HCT116 (cell line): ENCODE data around the gene IPO11. TPM values are rescaled to one million over a fixed set of nuclear protein-coding genes. Genes with fewer than 3 reads are reported as not detected.

Experiments
- ATAC-seq: fragments of 200-7000 bp; cut with Tn5 transposase; 2 replicates; pipeline ENCODE4 v1.9.1; 2020; ENCODE audit warnings: mild to moderate bottlenecking, moderate library complexity
- BruUV-seq: library from RNA; stranded (reverse); fragments of 400-500 nt; replicated peaks from 2 replicates; lab custom pipeline; 2021; lab: Mats Ljungman, UMichigan
- CTCF ChIA-PET: fragments of 300-600 bp; sonication (Branson Sonifier 250); formaldehyde crosslinking; loops from one replicate; lab custom pipeline; 2021; ENCODE audit warnings: antibody characterized with exemption; lab: Charles Lee
- POLR2A ChIA-PET: fragments of 300-600, 350-600 bp; sonication (Branson Sonifier 250); formaldehyde crosslinking; loops from one replicate; lab custom pipeline; 2021; ENCODE audit warnings: antibody characterized with exemption; lab: Charles Lee
- RAD21 ChIA-PET, 2 experiments: fragments of 300-600 bp; sonication (Branson Sonifier 250); formaldehyde crosslinking; loops; one replicate each; lab custom pipeline; 2023; ENCODE audit warnings: low total read pairs in 2 of 2; ENCODE audit not compliant: uncharacterized antibody in 2 of 2, unreplicated experiment in 2 of 2, low non-redundant PET in 1 of 2; lab: Charles Lee
- DNase-seq: peaks from one replicate; pipeline ENCODE4 v3.0.0-alpha.2; 2010; ENCODE audit warnings: low read depth, low spot score
- H2AFZ ChIP-seq: fragments of 200-600 bp; shearing (Covaris generic), sonication (generic); 2 replicates; pipeline ENCODE4 v1.6.1; 2017; ENCODE audit warnings: low read depth, mixed run types, mixed read lengths, antibody characterized with exemption, low read length; ENCODE audit not compliant: poor library complexity, severe bottlenecking
- H3K27ac ChIP-seq: 2 replicates; pipeline ENCODE4 v1.5.1; 2012; ENCODE audit warnings: low read depth, low read length
- H3K27me3 ChIP-seq: fragments of 200-600 bp; sonication (generic); 2 replicates; pipeline ENCODE4 v1.6.1; 2016; ENCODE audit warnings: mixed run types, low read length, mixed read lengths; ENCODE audit not compliant: insufficient read depth
- H3K36me3 ChIP-seq, 2 experiments: fragments of 200-500 bp in 1 of 2; fragments of 200-600 bp in 1 of 2; sonication (Bioruptor generic) in 1 of 2; sonication (generic) in 1 of 2; 2 replicates each; pipeline versions ENCODE4 v1.5.1 to v1.6.1; 2014 to 2016; ENCODE audit warnings: low read length in 2 of 2, inconsistent platforms in 1 of 2, mixed read lengths in 1 of 2, mixed run types in 1 of 2; ENCODE audit not compliant: insufficient read depth in 2 of 2, control insufficient read depth in 1 of 2
- H3K4me1 ChIP-seq, 2 experiments: fragments of 200-600 bp in 1 of 2; sonication (generic) in 1 of 2; 2 replicates each; pipeline versions ENCODE4 v1.5.1 to v1.6.1; 2012 to 2017; ENCODE audit warnings: low read length in 2 of 2, inconsistent platforms in 1 of 2, mild to moderate bottlenecking in 1 of 2, mixed read lengths in 1 of 2, mixed run types in 1 of 2, moderate library complexity in 1 of 2; ENCODE audit not compliant: insufficient read depth in 2 of 2, control insufficient read depth in 1 of 2
- H3K4me2 ChIP-seq: fragments of 200-600 bp; sonication (generic); 2 replicates; pipeline ENCODE4 v1.6.1; 2017; ENCODE audit warnings: mixed run types, low read length, mixed read lengths
- H3K4me3 ChIP-seq, 2 experiments: fragments of 200-600 bp in 1 of 2; sonication (generic) in 1 of 2; replicated peaks in 1 of 2; 2 replicates each; pipeline ENCODE4 v1.5.1; 2011 to 2016; ENCODE audit warnings: low read length in 2 of 2, control low read depth in 1 of 2, low read depth in 1 of 2, mild to moderate bottlenecking in 1 of 2, mixed read lengths in 1 of 2, mixed run types in 1 of 2
- H3K79me2 ChIP-seq: fragments of 200-600 bp; sonication (generic); 2 replicates; pipeline ENCODE4 v1.6.1; 2017; ENCODE audit warnings: mild to moderate bottlenecking, mixed run types, low read length, moderate library complexity, mixed read lengths; ENCODE audit not compliant: insufficient read depth
- H3K9ac ChIP-seq: fragments of 200-600 bp; sonication (generic); 2 replicates; pipeline ENCODE4 v1.6.1; 2016; ENCODE audit warnings: low read length, mixed read lengths
- H3K9me2 ChIP-seq: fragments of 200-600 bp; sonication (generic), shearing (Covaris generic); 2 replicates; pipeline ENCODE4 v1.6.1; 2017; ENCODE audit warnings: mixed run types, mild to moderate bottlenecking, moderate library complexity; ENCODE audit not compliant: insufficient read depth
- H3K9me3 ChIP-seq, 2 experiments: fragments of 200-500 bp in 1 of 2; fragments of 200-600 bp in 1 of 2; sonication (Bioruptor generic) in 1 of 2; sonication (generic) in 1 of 2; 2 replicates each; pipeline ENCODE4 v1.6.1; 2014 to 2017; ENCODE audit warnings: low read length in 2 of 2, mixed read lengths in 2 of 2, inconsistent platforms in 1 of 2, low read depth in 1 of 2, mild to moderate bottlenecking in 1 of 2, mixed run types in 1 of 2, moderate library complexity in 1 of 2; ENCODE audit not compliant: control insufficient read depth in 1 of 2, insufficient read depth in 1 of 2
- H4K20me1 ChIP-seq: fragments of 200-600 bp; sonication (generic), shearing (Covaris generic); 2 replicates; pipeline ENCODE4 v1.6.1; 2017; ENCODE audit warnings: mixed run types, mild to moderate bottlenecking, moderate library complexity; ENCODE audit not compliant: insufficient read depth
- CBX3 ChIP-seq: IDR thresholded peaks from 2 replicates; pipeline ENCODE4 v1.6.1; 2012; ENCODE audit warnings: low read depth
- ELF1 ChIP-seq: IDR thresholded peaks from 2 replicates; pipeline ENCODE4 v1.6.1; 2012; ENCODE audit warnings: low read depth, borderline replicate concordance
- EZH2 ChIP-seq: fragments of 200-600 bp; sonication (generic); IDR thresholded peaks from 2 replicates; pipeline ENCODE4 v1.6.1; 2017; ENCODE audit warnings: antibody characterized with exemption, mixed run types
- EZH2phosphoT487 ChIP-seq: fragments of 200-600 bp; IDR thresholded peaks from 2 replicates; pipeline ENCODE4 v1.6.1; 2018; ENCODE audit warnings: antibody characterized with exemption, borderline replicate concordance
- FOSL1 ChIP-seq: IDR thresholded peaks from 2 replicates; pipeline ENCODE4 v1.6.1; 2012; ENCODE audit warnings: low read depth
- POLR2A ChIP-seq: IDR thresholded peaks from 2 replicates; pipeline ENCODE4 v1.7.0; 2011; ENCODE audit warnings: borderline replicate concordance; ENCODE audit not compliant: insufficient read depth, insufficient read length; ENCODE audit errors: extremely low read depth
- POLR2AphosphoS5 ChIP-seq: IDR thresholded peaks from 2 replicates; pipeline ENCODE4 v1.6.1; 2011; ENCODE audit warnings: mild to moderate bottlenecking, low read depth, low read length, moderate library complexity
- RAD21 ChIP-seq: IDR thresholded peaks from 2 replicates; pipeline ENCODE4 v1.6.1; 2012; ENCODE audit warnings: low read depth, mild to moderate bottlenecking
- SRF ChIP-seq: IDR thresholded peaks from 2 replicates; pipeline ENCODE4 v1.6.1; 2012; ENCODE audit warnings: low read depth
- TCF7L2 ChIP-seq: IDR thresholded peaks from 2 replicates; pipeline ENCODE4 v1.7.0; 2011; ENCODE audit warnings: borderline replicate concordance, inconsistent platforms; ENCODE audit not compliant: insufficient read depth, insufficient read length; ENCODE audit errors: extremely low read depth
- YY1 ChIP-seq: IDR thresholded peaks from 2 replicates; pipeline ENCODE4 v1.6.1; 2011; ENCODE audit warnings: low read length, low read depth, moderate library complexity, mild to moderate bottlenecking; ENCODE audit not compliant: insufficient replicate concordance; ENCODE audit errors: extremely low read depth
- intact Hi-C: fragments of 100-400 bp; cut with micrococcal nuclease; formaldehyde crosslinking; loops from 2 replicates; pipeline ENCODE4 v1.10.0; 2022
- total RNA-seq: library from RNA; stranded (reverse); gene quantifications from one replicate; pipeline ENCODE4 v1.2.1, GENCODE V29; 2021; ENCODE audit not compliant: unreplicated experiment
- TF ChIP-seq, protein P1 (sequence below): IDR thresholded peaks from 2 replicates; pipeline ENCODE4 v1.6.1; 2012
- TF ChIP-seq, protein P2 (sequence below), 3 experiments: fragments of 200-600 bp in 1 of 3; sonication (generic) in 1 of 3; IDR thresholded peaks in 2 of 3; conservative IDR thresholded peaks in 1 of 3; 2 replicates each; pipeline ENCODE4 v1.5.1; 2012 to 2017; ENCODE audit warnings: low read depth in 2 of 3, low read length in 2 of 3, antibody characterized with exemption in 1 of 3, borderline replicate concordance in 1 of 3, control low read depth in 1 of 3, mild to moderate bottlenecking in 1 of 3, mixed read lengths in 1 of 3, mixed run types in 1 of 3, moderate library complexity in 1 of 3; ENCODE audit not compliant: insufficient read depth in 1 of 3
- TF ChIP-seq, protein P3 (sequence below): IDR thresholded peaks from 2 replicates; pipeline ENCODE4 v1.6.1; 2012; ENCODE audit warnings: low read depth

The IPO11 gene
- total RNA-seq, 1 experiment from 2014 or later, result 55.1 TPM

DNA sequence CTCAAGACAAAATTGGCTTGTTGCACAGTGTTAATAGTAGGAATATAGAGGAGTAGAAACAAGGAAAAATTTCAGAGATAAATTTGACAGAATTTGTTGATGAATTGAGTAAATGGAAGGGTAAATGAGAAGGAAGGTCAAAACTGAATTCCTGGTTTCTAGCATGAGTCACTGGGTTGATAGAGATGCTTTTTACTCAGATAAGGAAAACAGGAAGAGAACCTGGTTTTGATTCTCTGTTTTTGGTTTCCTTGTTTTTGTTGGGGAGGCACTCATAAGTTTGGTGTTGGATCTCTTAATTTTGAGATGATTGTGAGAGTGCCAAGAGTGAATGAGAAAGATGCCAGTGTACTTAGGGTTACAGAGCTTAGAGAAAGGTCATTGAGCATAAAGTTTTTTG, 173.2 kb downstream of the IPO11 start:
- ATAC-seq (no peak), DNase-seq (no peak)
- no peaks in the 10 kb centered on the region for H3K27me3 ChIP-seq
- no peak for TF ChIP-seq RAD21
- TF ChIP-seq, protein P1, sequence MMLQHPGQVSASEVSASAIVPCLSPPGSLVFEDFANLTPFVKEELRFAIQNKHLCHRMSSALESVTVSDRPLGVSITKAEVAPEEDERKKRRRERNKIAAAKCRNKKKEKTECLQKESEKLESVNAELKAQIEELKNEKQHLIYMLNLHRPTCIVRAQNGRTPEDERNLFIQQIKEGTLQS, result no peak
- TF ChIP-seq, protein P2, sequence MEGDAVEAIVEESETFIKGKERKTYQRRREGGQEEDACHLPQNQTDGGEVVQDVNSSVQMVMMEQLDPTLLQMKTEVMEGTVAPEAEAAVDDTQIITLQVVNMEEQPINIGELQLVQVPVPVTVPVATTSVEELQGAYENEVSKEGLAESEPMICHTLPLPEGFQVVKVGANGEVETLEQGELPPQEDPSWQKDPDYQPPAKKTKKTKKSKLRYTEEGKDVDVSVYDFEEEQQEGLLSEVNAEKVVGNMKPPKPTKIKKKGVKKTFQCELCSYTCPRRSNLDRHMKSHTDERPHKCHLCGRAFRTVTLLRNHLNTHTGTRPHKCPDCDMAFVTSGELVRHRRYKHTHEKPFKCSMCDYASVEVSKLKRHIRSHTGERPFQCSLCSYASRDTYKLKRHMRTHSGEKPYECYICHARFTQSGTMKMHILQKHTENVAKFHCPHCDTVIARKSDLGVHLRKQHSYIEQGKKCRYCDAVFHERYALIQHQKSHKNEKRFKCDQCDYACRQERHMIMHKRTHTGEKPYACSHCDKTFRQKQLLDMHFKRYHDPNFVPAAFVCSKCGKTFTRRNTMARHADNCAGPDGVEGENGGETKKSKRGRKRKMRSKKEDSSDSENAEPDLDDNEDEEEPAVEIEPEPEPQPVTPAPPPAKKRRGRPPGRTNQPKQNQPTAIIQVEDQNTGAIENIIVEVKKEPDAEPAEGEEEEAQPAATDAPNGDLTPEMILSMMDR (IDR thresholded peaks at IDR 0.05 in 2 of 3, conservative IDR thresholded peaks at IDR 0.05 in 1 of 3; ENCODE audit: borderline replicate concordance in 1 of 3, insufficient read depth in 1 of 3, low read depth in 2 of 3, low read length in 2 of 3), result no peak
- TF ChIP-seq, protein P3, sequence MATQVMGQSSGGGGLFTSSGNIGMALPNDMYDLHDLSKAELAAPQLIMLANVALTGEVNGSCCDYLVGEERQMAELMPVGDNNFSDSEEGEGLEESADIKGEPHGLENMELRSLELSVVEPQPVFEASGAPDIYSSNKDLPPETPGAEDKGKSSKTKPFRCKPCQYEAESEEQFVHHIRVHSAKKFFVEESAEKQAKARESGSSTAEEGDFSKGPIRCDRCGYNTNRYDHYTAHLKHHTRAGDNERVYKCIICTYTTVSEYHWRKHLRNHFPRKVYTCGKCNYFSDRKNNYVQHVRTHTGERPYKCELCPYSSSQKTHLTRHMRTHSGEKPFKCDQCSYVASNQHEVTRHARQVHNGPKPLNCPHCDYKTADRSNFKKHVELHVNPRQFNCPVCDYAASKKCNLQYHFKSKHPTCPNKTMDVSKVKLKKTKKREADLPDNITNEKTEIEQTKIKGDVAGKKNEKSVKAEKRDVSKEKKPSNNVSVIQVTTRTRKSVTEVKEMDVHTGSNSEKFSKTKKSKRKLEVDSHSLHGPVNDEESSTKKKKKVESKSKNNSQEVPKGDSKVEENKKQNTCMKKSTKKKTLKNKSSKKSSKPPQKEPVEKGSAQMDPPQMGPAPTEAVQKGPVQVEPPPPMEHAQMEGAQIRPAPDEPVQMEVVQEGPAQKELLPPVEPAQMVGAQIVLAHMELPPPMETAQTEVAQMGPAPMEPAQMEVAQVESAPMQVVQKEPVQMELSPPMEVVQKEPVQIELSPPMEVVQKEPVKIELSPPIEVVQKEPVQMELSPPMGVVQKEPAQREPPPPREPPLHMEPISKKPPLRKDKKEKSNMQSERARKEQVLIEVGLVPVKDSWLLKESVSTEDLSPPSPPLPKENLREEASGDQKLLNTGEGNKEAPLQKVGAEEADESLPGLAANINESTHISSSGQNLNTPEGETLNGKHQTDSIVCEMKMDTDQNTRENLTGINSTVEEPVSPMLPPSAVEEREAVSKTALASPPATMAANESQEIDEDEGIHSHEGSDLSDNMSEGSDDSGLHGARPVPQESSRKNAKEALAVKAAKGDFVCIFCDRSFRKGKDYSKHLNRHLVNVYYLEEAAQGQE, result no peak
- no peak for TF ChIP-seq CBX3
- TF ChIP-seq FOSL1, result no peak
- no peak for TF ChIP-seq EZH2
- no peak for TF ChIP-seq YY1
- no peak for TF ChIP-seq SRF
- TF ChIP-seq POLR2AphosphoS5, result no peak
- no peak for TF ChIP-seq TCF7L2
- TF ChIP-seq EZH2phosphoT487, result no peak
- TF ChIP-seq ELF1, result no peak
- no peak for TF ChIP-seq POLR2A
- no peaks in the 10 kb centered on the region for H4K20me1 ChIP-seq
- no peaks in the 10 kb centered on the region for H3K9me3 ChIP-seq
- no peak overlapping the region for H3K9ac ChIP-seq
- ChIA-PET CTCF (no interaction called here), RAD21 (no interaction called here), POLR2A (no interaction called here)
- BruUV-seq, result no TSS peak
- intact Hi-C loops, result no loop called here
- H3K4me1 ChIP-seq, result peaks cover 0 to 6% of the 10 kb centered on the region in 2 experiments; a peak in 2 of 4 replicates
- H3K27ac ChIP-seq, result no peak overlapping the region
- H3K79me2 ChIP-seq, result no peaks in the 10 kb centered on the region
- no peak overlapping the region for H2AFZ ChIP-seq
- H3K36me3 ChIP-seq, result no peaks in the 10 kb centered on the region
- H3K4me2 ChIP-seq, result no peak overlapping the region
- H3K9me2 ChIP-seq, result no peaks in the 10 kb centered on the region
- no peak overlapping the region for H3K4me3 ChIP-seq
